Astrocyte (in vitro differentiated cells and primary cell): ENCODE results near the gene SAMD4A.

Experiments
- EZH2 ChIP-seq: IDR thresholded peaks from 2 replicates; pipeline ENCODE4 v1.6.1; 2012; ENCODE audit warnings: mild to moderate bottlenecking, low read length, inconsistent platforms; ENCODE audit not compliant: insufficient read depth
- TF ChIP-seq, protein P1 (sequence below): IDR thresholded peaks from 2 replicates; pipeline ENCODE4 v1.5.1; 2011; ENCODE audit warnings: low read depth, mild to moderate bottlenecking, inconsistent platforms, low read length, moderate library complexity; ENCODE audit not compliant: insufficient read depth

DNA sequence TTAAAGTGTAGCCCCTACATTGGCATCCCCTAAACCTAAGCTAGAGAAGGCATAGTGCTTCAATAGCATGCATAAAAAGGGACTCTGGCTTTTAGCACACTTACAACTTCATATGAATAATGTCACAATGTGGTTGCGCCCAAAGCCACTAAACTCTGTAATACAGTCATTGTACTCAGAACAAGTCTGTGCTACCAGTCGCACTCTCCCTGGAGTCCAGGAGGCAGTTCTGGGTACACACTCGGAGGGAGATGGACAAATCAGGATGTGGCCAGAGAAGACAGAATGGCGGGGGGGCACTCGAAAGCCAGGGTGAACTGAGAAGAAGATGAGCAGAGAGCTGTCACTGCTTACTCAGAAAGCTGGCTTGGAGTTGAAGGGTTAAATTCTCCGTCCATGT is 10.6 kb downstream of the SAMD4A start:
- TF ChIP-seq, protein P1, sequence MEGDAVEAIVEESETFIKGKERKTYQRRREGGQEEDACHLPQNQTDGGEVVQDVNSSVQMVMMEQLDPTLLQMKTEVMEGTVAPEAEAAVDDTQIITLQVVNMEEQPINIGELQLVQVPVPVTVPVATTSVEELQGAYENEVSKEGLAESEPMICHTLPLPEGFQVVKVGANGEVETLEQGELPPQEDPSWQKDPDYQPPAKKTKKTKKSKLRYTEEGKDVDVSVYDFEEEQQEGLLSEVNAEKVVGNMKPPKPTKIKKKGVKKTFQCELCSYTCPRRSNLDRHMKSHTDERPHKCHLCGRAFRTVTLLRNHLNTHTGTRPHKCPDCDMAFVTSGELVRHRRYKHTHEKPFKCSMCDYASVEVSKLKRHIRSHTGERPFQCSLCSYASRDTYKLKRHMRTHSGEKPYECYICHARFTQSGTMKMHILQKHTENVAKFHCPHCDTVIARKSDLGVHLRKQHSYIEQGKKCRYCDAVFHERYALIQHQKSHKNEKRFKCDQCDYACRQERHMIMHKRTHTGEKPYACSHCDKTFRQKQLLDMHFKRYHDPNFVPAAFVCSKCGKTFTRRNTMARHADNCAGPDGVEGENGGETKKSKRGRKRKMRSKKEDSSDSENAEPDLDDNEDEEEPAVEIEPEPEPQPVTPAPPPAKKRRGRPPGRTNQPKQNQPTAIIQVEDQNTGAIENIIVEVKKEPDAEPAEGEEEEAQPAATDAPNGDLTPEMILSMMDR, result no peak
- TF ChIP-seq EZH2, result no peak
